ENCODE data around the gene CFAP61. TPM values are rescaled to one million over a fixed set of nuclear protein-coding genes. Genes with fewer than 3 reads are reported as not detected.

CFAP61 gene
- total RNA-seq, 6 experiments from 2014 or later, result 0.26 TPM; not detected in 5

DNA sequence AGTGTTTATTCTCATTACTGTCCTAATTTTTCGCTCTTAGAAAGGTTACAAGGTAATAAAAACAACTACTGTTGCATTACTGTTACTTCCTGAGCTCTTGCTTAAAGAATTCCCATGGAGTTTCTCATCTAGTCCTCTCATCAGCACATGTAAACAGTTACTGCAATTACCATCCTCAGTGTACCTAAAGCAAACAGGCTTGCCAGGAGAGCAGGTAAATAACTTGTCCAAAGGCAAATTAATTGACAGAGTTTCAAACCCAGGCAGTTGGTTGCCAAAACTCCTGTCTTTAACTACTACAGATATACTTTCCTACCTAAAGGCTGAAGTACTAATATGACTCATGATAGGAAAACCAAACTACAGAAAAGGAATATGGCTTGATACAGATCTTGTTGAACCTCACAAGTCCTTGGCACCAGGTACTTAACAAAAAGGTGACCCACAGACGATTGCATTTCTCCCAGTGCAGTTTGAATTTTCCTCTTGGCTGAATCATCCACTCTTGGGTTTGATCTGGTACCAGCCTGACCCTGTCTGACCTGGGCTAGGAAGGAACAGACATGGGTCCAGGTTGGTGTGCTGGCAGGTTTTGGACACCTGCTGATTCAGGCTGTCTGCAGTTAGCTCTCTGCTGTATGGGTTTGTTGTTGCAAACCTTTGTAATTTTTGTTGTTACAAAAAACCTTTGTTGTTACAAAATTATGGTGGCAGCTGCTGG, 153.0 kb downstream of the CFAP61 start:
- TF ChIP-seq, protein P1, sequence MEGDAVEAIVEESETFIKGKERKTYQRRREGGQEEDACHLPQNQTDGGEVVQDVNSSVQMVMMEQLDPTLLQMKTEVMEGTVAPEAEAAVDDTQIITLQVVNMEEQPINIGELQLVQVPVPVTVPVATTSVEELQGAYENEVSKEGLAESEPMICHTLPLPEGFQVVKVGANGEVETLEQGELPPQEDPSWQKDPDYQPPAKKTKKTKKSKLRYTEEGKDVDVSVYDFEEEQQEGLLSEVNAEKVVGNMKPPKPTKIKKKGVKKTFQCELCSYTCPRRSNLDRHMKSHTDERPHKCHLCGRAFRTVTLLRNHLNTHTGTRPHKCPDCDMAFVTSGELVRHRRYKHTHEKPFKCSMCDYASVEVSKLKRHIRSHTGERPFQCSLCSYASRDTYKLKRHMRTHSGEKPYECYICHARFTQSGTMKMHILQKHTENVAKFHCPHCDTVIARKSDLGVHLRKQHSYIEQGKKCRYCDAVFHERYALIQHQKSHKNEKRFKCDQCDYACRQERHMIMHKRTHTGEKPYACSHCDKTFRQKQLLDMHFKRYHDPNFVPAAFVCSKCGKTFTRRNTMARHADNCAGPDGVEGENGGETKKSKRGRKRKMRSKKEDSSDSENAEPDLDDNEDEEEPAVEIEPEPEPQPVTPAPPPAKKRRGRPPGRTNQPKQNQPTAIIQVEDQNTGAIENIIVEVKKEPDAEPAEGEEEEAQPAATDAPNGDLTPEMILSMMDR (IDR thresholded peaks at IDR 0.05), result no peak
- Mint-ChIP-seq H3K4me3 (no peak overlapping the region), H3K36me3 (ENCODE audit: low read depth) (no peaks in the 10 kb centered on the region), H3K4me1 (ENCODE audit: low read depth) (peaks cover 3% of the 10 kb centered on the region; the same call in 1 of the 2 replicates), H3K9me3 (no peaks in the 10 kb centered on the region), H3K27ac (no peak overlapping the region), H3K27me3 (ENCODE audit: insufficient read depth) (peaks cover 6% of the 10 kb centered on the region)
- no peak for DNase-seq

DNA sequence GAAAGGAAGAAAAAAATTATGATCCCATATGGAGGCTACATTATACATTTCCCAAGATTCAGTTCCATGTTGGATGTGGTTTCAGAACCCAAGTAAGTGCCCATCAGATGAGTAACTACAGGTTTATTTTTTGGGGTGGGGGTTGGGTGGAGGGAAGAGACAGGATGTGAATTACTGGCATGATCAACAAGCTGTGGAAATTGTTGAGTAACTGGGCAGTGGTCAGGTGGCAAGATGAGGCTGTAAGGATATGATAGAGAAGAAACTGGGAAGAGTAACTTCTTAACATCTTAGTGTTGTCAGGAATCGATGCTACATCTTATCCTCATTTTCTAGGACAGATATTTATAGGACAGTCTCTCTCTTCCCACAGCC, 153.5 kb downstream of the CFAP61 start:
- TF ChIP-seq, protein P1 (IDR thresholded peaks at IDR 0.05), result no peak
- H3K27ac Mint-ChIP-seq, result no peak overlapping the region
- H3K4me3 Mint-ChIP-seq, result no peak overlapping the region
- no peaks in the 10 kb centered on the region for H3K36me3 Mint-ChIP-seq (ENCODE audit: low read depth)
- peaks cover 8% of the 10 kb centered on the region; the same call in 1 of the 2 replicates for H3K4me1 Mint-ChIP-seq (ENCODE audit: low read depth)
- H3K9me3 Mint-ChIP-seq, result no peaks in the 10 kb centered on the region
- peaks cover 9% of the 10 kb centered on the region for H3K27me3 Mint-ChIP-seq (ENCODE audit: insufficient read depth)
- no peak for DNase-seq

DNA sequence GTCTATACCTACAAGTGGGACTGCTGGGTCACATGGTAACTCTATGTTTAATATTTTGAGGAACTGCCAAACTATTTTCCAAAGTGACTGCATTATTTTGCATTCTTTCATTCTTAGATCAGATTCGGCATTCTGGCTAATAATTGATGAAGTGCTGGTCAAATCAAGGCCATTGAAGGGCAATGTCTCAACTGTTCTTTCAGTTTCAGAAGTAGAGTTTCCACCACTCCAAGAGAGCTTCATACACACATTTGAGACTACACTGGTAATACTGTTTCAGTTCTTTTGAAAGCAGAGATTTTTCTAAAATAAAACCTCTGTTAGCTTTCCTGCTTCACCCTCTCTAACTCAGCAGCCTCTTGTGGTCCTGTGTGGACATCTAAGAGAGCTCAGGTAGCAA, 154.5 kb downstream of the CFAP61 start:
- Mint-ChIP-seq H3K27ac (no peak overlapping the region), H3K9me3 (no peaks in the 10 kb centered on the region), H3K27me3 (ENCODE audit: insufficient read depth) (peaks cover 6% of the 10 kb centered on the region), H3K4me3 (no peak overlapping the region), H3K36me3 (ENCODE audit: low read depth) (no peaks in the 10 kb centered on the region), H3K4me1 (ENCODE audit: low read depth) (peaks cover 18% of the 10 kb centered on the region; the same call in 1 of the 2 replicates)
- TF ChIP-seq, protein P1 (IDR thresholded peaks at IDR 0.05), result no peak
- no peak for DNase-seq

DNA sequence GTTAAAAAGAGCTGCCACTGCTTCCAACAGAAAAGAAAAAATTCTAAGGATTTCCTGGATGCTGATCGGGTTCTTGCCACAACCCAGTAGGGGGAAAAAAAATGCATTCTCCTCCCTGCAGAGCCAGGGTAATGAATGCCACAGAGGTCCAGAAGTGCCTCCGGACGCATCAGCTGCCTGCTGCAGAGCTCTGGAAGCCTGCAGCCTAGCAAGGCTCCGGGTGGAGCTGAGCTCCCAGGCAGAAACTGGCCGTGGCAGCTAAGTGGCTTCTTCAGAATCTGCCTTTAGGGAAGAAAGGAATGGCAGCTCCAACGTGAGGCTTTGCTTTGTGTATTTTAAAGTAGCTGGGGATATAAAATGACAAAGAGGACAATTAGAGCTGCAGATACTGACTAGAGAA, 155.0 kb downstream of the CFAP61 start:
- Mint-ChIP-seq H3K27ac (no peak overlapping the region), H3K36me3 (ENCODE audit: low read depth) (no peaks in the 10 kb centered on the region)
- TF ChIP-seq, protein P1 (IDR thresholded peaks at IDR 0.05), result no peak

DNA sequence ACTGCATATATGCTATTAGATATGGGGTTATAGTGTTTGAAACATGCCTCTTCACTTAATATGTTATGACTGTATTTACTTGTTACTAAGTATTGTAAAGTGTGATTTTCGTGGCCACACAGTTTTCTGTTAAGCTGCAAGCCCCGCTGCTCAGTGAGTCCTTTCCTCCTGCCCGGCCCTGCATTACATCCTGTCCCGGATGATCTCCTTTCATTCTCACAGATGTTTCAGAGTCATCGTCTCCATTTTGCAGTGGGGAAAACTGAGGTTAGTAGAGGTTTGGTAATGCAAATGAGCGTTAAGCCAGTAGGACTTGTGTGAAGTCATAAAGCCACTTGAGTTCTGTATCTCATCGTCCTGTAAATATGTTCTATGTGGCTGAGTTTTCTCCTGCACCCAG, 155.5 kb downstream of the CFAP61 start:
- H3K9me3 Mint-ChIP-seq, result no peaks in the 10 kb centered on the region
- H3K27ac Mint-ChIP-seq, result no peak overlapping the region
- peaks cover 20% of the 10 kb centered on the region; the same call in 1 of the 2 replicates for H3K4me1 Mint-ChIP-seq (ENCODE audit: low read depth)
- TF ChIP-seq, protein P1 (IDR thresholded peaks at IDR 0.05), result no peak
- no peak overlapping the region for H3K4me3 Mint-ChIP-seq
- no peak for DNase-seq
- H3K27me3 Mint-ChIP-seq (ENCODE audit: insufficient read depth), result peaks cover 6% of the 10 kb centered on the region
- no peaks in the 10 kb centered on the region for H3K36me3 Mint-ChIP-seq (ENCODE audit: low read depth)

More for the DNA sequence above, 155.0 kb downstream of the CFAP61 start:
- Mint-ChIP-seq H3K4me1 (ENCODE audit: low read depth) (peaks cover 20% of the 10 kb centered on the region; the same call in 1 of the 2 replicates), H3K4me3 (no peak overlapping the region), H3K9me3 (no peaks in the 10 kb centered on the region), H3K27me3 (ENCODE audit: insufficient read depth) (peaks cover 6% of the 10 kb centered on the region)
- DNase-seq, result no peak

Data from HFFc6 (cell line).